CD4-positive, alpha-beta T cell treated with Interleukin-6 at 100 ng/mL for 8 hours (primary cell): ENCODE data around the gene SLCO4A1.
"Not testable (repeated sequence)": the region's sequence is repeated elsewhere in the genome, so short reads cannot be mapped to it uniquely, and the experiment has no call there.

ENCODE experiments used
- DNase-seq: peaks from one replicate; pipeline ENCODE4 v3.0.0-alpha.2; 2020; ENCODE audit warnings: mixed read lengths, low spot score

Gene SLCO4A1

DNA sequence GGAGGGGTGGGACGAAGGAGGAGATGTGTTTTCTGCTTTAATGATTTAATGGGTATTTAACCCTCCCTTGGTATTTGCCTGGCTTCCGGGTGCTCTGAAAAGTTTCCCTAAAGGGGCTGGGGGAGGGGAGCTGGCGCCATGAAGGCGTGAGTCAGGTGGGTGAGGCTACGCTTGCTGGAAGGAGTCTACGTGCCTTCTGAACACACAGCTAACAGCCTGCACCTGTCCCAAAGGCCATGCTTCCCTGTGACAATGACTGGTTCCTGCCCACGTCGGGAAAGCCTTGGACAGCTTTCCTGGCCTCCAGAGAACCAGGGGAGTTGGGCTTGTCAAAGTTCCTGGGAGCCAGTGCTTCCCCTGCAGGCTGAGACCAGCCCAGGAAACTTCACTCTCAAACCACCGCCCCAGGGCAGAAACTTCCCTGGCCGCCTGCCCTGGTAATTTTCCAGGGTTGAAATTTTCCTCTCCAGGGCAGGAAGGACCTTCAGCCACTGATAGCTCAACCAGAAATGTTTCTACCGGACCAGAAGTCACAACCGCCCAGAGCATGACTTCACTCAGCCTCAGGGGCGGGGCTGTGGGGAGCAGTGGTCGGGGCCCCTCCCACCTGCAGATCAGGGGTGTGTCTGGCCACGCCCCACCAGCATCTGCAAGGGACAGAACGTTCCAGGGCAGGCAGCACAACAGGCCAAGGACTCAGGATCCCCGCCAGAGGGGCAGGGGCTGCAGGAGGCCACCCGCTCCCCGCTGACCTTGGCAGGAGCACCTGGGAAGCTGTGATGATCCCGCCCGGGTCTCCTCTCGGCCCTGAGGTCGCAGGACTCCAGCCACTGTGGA is 18.6 kb upstream of the SLCO4A1 start:
- peak; percentile 79 for DNase-seq

DNA sequence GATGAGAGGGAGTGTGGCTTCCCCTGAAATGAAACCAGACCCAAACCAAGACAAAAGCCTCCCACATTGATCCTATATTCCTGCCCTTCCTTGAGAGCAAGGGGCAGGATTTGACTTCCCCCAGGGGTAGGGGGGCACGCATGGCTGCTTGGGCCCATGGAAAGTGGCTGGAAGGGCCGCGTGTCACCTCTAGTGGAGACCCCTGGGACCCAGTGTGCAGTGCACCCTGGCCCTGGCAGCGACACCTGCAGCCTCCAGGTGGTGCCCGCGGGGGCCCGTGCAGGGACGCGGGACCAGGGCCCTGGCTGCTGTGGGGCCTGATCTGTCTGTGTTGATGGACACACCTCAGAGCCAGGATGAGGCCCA is 18.0 kb upstream of the SLCO4A1 start:
- DNase-seq: no peak

DNA sequence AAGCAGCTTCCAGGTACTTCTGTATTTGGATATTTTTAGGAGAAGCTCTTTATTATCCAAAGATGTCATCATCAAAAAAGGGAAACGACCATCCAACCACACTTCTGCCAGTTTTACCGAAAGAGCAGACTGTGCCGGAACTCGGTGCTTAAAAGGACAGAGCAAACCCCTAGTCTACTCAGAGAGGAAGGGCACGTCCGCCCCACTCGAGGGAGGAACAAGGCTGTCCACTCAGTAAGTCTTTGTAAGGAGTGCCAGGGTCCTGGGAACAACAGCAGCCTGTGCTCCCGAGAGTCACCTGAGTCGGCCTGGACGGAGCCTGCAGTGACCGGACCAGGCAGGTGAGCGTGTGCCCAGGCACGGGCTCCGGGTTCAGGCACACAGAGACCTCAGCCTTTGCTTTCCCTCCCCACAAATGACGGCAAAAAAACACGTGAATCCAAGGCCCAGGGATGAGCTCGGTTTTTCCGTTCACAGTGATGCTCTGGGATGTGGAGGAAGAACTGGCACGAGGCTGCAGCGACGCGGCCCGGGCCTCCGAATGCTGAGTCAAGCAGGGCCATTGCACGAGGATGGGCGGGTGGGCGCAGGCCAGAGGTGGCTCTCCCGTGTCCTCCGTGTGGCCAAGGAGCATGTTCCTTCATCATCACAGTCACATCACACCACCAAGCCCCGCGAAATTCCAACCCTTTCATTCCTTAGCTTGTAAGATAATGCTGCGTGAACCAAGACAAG is 17.4 kb upstream of the SLCO4A1 start:
- DNase-seq: no peak

DNA sequence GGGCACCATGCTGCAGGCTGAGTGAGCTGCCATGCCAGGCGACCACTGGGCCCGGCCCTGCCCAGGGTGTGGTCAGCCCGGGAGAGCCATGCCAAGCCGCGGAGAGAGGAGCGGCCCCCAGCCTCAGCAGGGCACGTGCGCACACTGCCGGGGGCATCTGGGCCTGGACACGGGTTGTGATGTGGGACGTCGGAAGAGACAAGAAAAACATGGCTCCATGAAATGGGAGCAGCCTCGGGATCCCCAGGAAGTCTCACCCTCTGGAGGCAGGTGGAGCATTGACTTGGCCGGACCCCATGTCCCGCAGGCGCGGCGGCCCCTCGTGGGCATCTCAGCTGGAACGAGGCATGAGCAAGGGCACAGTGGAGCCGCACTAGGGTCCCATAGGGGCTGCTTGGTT is 16.8 kb upstream of the SLCO4A1 start:
- no peak for DNase-seq

DNA sequence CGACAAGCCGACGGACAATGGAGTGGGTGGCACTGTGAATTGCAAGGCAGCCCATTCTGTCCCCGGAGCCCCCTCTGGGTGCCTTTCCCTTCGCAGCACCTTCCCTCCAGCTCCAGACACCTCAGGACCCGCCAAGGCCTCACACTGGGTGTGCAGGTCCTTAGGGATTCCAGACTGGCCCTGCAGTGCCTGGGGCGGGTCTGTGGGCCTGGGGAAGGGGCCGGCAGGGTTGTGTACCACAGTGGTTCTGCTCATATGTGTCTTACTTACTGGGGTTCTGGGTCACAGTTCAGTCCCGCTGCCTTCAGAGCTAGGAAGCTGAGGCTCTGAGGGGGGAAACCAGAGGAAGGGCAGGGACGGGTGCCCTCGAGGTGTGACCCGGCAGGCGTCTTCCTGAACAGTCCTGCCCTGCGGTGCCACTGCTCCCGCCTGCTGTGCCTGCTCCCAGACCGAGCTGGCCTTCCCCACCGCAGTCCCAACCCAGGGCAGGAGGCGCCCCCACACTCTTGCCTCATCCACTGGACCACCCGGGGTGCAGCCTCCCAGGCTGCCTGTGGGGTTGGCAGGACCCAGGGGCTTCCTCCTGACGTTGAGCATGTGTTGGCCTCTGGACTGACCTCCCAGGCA is 16.3 kb upstream of the SLCO4A1 start:
- no peak for DNase-seq

- not testable (repeated sequence) for DNase-seq
These were observed 14.9 kb upstream of the SLCO4A1 start for GRCh38 chr20:62627425-62627824.

- no peak for DNase-seq
These were observed 14.2 kb upstream of the SLCO4A1 start for GRCh38 chr20:62627901-62628612.

GRCh38 chr20:62628691-62629090 is 13.6 kb upstream of the SLCO4A1 start:
- DNase-seq: no peak

DNA sequence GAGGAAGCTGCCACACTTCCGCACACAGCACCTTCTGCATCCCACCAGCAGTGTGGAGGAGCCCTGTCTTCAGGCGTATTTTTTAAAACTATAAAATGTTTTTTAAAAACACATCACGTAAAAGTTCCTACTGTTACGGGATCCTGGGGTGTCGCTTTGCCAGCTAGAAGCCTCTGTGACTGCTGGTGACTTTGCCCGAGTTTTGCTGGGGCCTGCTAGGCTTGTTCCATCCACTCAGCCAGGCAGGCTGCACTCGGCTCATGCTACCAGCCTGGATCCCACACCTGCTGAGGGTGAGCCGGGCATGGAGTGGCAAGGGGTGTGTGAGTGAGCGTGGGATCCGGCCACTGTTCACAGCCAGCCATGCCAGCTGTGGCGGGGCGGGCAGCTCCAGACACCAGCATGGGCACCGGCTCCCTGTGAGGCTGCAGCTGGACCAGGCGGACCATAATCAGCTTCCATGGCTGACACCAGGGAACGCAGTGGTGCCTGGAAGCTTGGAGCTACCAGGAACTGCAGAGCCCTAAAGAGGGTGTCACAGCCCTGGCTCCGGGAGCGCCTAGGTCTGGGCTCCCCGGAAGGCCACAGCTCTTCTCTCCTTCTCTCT is 12.3 kb upstream of the SLCO4A1 start:
- DNase-seq: no peak

DNA sequence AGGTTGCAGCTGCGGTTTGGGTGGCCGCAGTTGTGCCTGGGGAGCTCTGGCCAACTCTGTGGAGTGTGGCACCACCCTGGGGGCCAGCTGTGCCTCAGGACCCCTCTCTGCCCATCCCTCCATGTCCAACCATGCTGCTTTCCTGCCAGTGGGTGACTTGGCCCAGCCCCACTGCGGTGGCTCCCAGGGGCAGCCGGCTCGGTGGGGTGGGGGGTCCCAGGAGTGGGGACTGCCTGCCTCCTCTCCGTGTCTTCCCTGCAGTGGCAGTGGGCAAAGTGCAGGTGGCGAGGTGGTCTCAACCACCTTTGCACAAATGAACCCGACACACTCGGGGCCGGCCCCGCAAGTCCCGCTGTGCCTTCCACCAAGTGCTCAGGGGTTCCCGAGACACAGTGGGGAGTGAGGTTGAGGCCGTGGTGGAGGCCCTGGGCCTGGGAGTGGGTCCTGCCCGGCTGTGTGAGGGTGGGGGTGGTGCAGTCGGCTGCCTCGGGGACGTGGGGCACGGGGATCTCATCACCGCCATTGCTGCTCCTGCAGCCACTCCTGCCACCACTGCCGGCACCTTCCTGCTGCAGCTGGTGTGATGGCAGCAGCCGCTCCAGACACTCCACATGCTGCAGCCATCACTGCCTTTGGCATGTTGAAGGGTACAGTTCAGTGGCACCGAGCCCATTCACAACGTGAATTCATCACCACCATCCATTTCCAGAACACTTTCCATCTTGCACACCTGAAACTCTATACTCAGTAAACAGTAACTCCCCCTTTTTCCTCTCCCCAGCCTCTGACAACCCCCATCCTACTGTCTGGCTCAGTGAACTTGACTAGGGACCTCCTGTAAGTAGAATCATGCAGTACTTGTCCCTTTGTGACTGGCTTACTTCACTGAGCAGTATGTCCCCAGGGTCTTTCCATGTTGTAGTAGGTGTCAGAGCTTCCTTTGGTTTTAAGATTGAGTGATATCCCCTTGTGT is 10.7 kb upstream of the SLCO4A1 start:
- DNase-seq: no peak

DNA sequence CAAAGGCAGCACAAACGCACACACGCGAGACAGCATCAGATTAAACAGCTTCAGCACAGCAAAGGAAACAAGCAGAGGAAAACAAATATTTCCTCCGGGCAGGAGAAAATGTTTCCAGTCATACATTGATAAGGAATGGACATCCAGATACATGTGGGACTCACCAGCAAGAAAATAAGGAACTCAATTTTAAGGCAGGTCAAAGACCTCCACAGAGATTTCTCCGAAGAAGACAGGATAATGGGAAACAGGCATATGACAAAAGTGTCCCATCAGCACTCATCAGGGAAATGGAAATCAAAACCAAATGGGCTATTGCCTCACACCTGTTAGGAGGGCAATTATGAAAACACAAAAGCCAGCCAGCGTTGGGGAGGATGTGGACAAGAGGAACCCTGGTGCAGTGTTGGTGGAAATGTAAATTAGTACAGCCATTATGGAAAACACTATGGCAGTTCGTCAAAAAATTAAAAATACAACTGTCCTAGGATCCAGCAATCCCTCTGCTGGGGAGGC is 9.7 kb upstream of the SLCO4A1 start:
- no peak for DNase-seq

- DNase-seq: no peak
These were observed 8.5 kb upstream of the SLCO4A1 start for GRCh38 chr20:62633598-62634329.

DNA sequence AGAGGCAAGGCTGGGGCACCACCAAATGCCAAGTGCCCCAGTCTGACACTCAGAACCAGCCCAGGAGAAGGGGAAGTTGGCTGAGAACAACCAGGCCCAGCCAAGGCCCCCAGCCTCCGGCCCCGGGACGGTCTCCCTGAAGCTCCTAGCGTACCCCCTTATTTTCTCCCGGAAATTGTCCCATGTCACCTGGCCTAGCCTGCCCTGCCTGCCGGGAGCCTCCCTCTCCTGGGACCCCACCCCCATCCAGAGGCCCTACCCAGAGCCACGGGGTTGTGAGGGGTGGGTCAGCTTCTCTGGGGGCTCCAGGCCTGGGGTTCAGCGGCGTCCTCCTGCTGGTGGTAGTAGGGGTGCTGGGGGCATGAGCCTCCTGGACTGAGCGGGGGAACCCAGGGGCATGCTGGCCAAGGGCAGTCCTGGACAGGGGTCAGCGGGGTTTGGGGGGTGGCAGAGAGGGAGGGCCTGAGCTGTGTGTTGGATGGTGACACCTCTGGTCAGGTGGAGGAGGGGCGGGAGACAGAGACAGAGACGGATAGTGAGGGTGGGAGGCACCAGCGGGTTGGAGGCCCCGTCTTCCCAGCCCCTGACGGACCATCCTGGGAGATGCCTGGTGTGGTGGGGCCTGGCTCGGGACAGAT is 7.9 kb upstream of the SLCO4A1 start:
- no peak for DNase-seq

GRCh38 chr20:62635232-62635631 is 7.1 kb upstream of the SLCO4A1 start:
- no peak for DNase-seq

DNA sequence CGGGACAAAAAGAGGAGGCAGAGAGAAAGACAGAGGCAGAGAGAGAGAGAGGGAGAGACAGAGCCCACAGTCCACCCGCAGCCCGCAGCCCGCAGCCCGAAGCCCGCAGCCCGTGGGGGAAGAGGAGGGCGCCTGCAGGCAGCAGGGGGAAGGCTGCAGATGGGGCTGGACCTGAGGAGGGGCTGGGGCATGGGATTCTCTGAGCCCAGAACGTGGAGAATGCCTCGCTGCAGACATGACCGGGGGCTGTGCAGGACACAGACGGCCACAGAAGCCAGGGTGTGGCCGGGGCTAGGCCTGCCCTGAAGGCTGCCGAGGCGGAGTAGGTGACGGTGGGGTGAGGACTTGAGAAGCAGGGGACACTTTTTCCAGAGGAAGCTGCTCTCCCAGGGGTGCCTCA is 6.5 kb upstream of the SLCO4A1 start:
- DNase-seq: no peak

DNA sequence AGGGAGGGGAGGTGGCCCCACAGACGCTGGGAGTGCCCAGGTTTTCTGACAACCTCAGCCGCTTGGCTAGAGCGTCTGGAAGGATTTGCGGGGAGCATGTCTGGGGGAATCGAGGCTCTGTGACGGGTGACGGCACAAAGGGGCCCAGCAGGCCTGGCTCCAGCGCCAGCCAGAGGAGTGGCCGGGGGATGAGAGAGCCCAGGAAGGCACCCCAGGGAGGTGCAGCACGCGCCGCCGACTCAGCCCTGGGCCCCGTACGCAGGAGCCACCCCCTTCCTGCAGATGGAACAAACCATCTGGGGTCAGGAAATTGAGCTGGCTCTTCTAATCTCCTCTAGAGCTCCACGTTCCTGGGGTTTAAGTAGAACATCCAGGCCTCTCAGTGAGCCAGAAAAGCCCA is 5.9 kb upstream of the SLCO4A1 start:
- no peak for DNase-seq

DNA sequence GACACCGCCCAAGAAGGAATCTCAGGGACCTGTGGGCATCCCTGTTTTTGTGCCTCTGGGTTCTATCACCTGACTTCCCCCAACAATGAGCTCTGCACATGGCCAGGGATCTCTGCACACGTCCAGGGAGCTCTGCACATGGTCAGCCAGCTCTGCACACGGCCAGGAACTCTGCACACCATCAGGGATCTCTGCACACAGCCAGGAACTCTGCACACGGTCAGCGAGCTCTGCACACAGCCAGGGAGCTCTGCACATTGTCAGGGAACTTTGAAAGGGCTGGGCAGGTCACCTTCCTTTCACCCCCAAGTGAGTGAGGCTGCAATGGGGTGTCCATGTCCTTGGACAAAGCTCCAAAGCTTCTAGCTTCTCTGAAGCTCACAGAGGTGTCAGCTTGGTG is 5.2 kb upstream of the SLCO4A1 start:
- DNase-seq: no peak

- DNase-seq: no peak
These were observed 4.7 kb upstream of the SLCO4A1 start for GRCh38 chr20:62637521-62638054.

- DNase-seq: no peak
These were observed 4.2 kb upstream of the SLCO4A1 start for GRCh38 chr20:62638055-62638570.
